ENCODE results near the gene TMEM255B.

The TMEM255B gene

DNA sequence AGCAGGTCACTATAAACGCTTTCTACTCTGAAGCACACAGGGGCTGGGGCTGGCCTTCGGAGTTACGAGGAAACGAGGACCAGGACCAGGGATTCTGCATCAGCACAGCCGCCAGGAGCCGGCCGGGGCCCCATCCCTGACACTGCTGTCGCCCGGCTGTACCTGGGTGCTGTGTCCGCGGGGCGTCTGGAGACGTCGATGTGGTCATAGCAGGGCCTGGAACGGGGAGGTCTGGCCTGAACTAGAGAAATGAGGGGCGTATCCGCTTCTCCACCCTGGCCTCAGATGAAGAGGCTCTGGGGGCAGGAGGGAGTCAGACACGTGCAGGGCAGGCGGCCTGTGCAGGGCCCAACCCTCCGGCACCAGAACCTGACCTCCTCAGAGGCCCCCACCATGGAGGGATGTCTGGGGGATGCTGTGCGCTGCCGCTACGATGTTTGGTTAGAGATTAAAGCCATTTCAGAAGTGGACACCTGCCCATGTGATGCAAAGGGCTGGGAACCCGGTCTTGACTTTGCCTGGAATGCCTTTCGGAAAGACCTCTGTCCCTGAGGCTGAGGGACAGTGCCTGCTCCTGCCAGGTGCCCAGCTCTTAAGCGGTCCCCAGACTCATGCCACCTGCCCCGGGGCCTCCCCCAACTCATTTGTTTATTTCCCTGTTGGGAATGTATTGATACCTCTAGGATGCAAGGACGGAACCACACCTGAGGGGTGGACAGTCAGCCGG lies 83.5 kb downstream of the TMEM255B start:
- TF ChIP-seq, protein P1, sequence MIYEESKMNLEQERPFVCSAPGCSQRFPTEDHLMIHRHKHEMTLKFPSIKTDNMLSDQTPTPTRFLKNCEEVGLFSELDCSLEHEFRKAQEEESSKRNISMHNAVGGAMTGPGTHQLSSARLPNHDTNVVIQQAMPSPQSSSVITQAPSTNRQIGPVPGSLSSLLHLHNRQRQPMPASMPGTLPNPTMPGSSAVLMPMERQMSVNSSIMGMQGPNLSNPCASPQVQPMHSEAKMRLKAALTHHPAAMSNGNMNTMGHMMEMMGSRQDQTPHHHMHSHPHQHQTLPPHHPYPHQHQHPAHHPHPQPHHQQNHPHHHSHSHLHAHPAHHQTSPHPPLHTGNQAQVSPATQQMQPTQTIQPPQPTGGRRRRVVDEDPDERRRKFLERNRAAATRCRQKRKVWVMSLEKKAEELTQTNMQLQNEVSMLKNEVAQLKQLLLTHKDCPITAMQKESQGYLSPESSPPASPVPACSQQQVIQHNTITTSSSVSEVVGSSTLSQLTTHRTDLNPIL (CRISPR knock-in tag; IDR thresholded peaks at IDR 0.05; ENCODE audit: low read depth): no peak
- TF ChIP-seq ZFP3 (CRISPR knock-in tag; IDR thresholded peaks at IDR 0.05) (no peak), ESRRG (CRISPR knock-in tag; IDR thresholded peaks at IDR 0.05) (no peak), ZC3H10 (CRISPR knock-in tag; IDR thresholded peaks at IDR 0.05) (no peak), RARB (CRISPR knock-in tag; IDR thresholded peaks at IDR 0.05) (no peak), ARNTL (CRISPR knock-in tag; IDR thresholded peaks at IDR 0.05; ENCODE audit: borderline replicate concordance, low read depth) (no peak), OSR1 (CRISPR knock-in tag; IDR thresholded peaks at IDR 0.05) (no peak)
- TF ChIP-seq, protein P2, sequence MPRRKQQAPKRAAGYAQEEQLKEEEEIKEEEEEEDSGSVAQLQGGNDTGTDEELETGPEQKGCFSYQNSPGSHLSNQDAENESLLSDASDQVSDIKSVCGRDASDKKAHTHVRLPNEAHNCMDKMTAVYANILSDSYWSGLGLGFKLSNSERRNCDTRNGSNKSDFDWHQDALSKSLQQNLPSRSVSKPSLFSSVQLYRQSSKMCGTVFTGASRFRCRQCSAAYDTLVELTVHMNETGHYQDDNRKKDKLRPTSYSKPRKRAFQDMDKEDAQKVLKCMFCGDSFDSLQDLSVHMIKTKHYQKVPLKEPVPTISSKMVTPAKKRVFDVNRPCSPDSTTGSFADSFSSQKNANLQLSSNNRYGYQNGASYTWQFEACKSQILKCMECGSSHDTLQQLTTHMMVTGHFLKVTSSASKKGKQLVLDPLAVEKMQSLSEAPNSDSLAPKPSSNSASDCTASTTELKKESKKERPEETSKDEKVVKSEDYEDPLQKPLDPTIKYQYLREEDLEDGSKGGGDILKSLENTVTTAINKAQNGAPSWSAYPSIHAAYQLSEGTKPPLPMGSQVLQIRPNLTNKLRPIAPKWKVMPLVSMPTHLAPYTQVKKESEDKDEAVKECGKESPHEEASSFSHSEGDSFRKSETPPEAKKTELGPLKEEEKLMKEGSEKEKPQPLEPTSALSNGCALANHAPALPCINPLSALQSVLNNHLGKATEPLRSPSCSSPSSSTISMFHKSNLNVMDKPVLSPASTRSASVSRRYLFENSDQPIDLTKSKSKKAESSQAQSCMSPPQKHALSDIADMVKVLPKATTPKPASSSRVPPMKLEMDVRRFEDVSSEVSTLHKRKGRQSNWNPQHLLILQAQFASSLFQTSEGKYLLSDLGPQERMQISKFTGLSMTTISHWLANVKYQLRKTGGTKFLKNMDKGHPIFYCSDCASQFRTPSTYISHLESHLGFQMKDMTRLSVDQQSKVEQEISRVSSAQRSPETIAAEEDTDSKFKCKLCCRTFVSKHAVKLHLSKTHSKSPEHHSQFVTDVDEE (CRISPR knock-in tag; IDR thresholded peaks at IDR 0.05): no peak
- TF ChIP-seq, protein P3, sequence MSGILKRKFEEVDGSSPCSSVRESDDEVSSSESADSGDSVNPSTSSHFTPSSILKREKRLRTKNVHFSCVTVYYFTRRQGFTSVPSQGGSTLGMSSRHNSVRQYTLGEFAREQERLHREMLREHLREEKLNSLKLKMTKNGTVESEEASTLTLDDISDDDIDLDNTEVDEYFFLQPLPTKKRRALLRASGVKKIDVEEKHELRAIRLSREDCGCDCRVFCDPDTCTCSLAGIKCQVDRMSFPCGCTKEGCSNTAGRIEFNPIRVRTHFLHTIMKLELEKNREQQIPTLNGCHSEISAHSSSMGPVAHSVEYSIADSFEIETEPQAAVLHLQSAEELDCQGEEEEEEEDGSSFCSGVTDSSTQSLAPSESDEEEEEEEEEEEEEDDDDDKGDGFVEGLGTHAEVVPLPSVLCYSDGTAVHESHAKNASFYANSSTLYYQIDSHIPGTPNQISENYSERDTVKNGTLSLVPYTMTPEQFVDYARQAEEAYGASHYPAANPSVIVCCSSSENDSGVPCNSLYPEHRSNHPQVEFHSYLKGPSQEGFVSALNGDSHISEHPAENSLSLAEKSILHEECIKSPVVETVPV (CRISPR knock-in tag; IDR thresholded peaks at IDR 0.05): no peak
- TF ChIP-seq, protein P4, sequence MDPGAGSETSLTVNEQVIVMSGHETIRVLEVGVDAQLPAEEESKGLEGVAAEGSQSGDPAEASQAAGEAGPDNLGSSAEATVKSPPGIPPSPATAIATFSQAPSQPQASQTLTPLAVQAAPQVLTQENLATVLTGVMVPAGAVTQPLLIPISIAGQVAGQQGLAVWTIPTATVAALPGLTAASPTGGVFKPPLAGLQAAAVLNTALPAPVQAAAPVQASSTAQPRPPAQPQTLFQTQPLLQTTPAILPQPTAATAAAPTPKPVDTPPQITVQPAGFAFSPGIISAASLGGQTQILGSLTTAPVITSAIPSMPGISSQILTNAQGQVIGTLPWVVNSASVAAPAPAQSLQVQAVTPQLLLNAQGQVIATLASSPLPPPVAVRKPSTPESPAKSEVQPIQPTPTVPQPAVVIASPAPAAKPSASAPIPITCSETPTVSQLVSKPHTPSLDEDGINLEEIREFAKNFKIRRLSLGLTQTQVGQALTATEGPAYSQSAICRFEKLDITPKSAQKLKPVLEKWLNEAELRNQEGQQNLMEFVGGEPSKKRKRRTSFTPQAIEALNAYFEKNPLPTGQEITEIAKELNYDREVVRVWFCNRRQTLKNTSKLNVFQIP (CRISPR knock-in tag; IDR thresholded peaks at IDR 0.05; ENCODE audit: borderline replicate concordance, low read depth): no peak

DNA sequence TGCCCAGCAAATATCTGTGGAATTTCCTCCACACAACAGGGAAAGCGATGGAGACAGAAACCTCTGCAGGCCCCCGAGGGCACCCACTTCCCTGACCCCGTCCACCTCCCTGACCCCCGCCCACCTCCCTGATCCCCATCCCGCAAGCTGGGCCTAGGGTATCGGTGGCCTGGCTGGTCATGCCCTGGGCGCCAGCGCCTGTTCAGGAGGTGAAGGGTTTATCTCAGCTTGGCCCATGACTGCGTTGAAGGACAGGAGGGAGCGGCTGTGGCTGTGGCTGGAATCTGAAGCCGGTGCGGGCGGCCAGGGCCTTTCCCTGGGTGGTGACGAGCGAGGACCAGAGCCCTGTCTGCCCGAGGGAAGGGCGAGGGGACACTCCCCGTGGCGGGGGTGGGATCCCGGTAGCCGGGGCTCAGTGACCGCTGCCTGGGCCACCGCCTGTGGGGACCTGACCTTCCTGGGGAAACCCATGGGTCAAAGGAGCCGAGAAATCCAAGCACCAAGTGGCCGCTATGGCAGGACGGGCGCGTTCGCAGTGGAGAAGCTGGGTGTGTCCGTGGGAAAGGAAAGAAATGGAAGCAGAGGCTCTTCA lies 84.1 kb downstream of the TMEM255B start:
- TF ChIP-seq CSDC2 (CRISPR knock-in tag; IDR thresholded peaks at IDR 0.05) (no peak), RARB (CRISPR knock-in tag; IDR thresholded peaks at IDR 0.05) (no peak), BACH2 (CRISPR knock-in tag; IDR thresholded peaks at IDR 0.05; ENCODE audit: borderline replicate concordance) (no peak), ZNF565 (CRISPR knock-in tag; conservative IDR thresholded peaks at IDR 0.05; ENCODE audit: low read depth) (no peak), OSR1 (CRISPR knock-in tag; IDR thresholded peaks at IDR 0.05) (no peak), TCF4 (CRISPR knock-in tag; IDR thresholded peaks at IDR 0.05; ENCODE audit: borderline replicate concordance) (no peak), ISL1 (CRISPR knock-in tag; IDR thresholded peaks at IDR 0.05) (no peak), ZFP30 (CRISPR knock-in tag; IDR thresholded peaks at IDR 0.05) (no peak)
- TF ChIP-seq, protein P5, sequence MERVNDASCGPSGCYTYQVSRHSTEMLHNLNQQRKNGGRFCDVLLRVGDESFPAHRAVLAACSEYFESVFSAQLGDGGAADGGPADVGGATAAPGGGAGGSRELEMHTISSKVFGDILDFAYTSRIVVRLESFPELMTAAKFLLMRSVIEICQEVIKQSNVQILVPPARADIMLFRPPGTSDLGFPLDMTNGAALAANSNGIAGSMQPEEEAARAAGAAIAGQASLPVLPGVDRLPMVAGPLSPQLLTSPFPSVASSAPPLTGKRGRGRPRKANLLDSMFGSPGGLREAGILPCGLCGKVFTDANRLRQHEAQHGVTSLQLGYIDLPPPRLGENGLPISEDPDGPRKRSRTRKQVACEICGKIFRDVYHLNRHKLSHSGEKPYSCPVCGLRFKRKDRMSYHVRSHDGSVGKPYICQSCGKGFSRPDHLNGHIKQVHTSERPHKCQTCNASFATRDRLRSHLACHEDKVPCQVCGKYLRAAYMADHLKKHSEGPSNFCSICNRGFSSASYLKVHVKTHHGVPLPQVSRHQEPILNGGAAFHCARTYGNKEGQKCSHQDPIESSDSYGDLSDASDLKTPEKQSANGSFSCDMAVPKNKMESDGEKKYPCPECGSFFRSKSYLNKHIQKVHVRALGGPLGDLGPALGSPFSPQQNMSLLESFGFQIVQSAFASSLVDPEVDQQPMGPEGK (CRISPR knock-in tag; IDR thresholded peaks at IDR 0.05; ENCODE audit: borderline replicate concordance): no peak
- TF ChIP-seq, protein P3 (CRISPR knock-in tag; IDR thresholded peaks at IDR 0.05): no peak
- no peak for ATAC-seq

More for the DNA sequence above, 83.5 kb downstream of the TMEM255B start:
- ATAC-seq: no peak
